ENCODE data around the gene TRIM77.
"Not testable (repeated sequence)": the region's sequence is repeated elsewhere in the genome, so short reads cannot be mapped to it uniquely, and the experiment has no call there.

Gene TRIM77

GRCh38 chr11:89709999-89710398 lies at the start of gene TRIM77:
Gene TRIM77, plus strand, starts transcription at chr11:89710299. Its CDS starts 0 bp downstream, at chr11:89710299.
- DNase-seq = not testable (repeated sequence)

DNA sequence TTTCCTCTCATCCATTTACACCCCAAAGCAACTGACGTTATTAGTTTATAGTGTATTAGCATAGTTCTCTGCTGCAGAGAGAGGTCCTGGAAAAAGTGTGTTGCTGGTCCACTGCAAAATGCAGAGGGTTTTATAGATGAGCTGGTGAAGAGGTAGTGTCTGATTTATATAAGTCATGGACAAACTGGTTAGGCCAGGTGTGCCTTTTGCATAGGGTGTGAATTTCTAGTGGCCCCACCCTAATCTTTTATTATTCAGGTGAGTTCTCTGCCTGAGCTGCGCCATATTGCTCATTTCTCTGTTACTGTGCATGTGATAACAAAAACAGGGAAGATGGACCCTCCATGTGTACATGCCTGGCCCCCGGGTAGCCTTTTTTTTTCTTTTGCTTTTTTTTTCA lies 43.1 kb upstream of the TRIM77 start:
- no peak for DNase-seq

DNA sequence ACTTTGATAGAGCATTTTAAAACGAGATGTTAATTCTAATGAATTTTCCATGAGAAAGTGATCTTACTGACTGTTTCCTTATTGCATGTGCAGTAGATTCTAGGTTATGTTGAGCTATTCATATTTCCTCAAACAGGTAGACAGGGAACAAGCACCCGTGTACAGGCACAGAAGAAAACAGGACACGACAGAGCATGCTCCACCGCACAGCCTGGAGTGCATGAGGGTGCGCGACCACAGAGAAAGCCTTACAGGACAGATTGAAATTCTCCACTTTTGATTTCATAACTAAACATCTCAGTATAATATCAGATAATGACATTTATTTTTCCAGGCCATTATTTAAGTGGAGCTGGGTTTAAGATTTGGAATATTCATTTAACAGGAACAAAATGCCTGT lies 41.9 kb upstream of the TRIM77 start:
- not testable (repeated sequence) for DNase-seq

DNA sequence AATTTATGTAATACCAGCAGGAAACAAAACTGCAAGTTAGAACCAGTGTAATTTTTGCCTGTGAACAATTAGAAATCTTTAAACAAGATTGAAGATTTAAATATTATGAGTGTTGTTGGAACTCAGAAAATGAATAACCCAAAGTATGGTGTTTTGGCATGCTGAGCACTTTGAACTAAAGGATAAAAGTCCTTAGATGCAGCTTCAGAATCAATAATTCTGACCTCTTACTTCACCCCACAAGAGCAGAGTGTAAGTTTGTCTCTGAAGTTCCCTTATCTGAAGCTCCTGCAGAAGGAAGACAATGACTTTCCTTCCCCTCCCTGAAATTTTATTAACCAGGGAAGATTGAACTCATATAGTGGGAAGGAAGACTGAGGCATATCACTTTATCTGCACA lies 40.5 kb upstream of the TRIM77 start:
- not testable (repeated sequence) for DNase-seq

DNA sequence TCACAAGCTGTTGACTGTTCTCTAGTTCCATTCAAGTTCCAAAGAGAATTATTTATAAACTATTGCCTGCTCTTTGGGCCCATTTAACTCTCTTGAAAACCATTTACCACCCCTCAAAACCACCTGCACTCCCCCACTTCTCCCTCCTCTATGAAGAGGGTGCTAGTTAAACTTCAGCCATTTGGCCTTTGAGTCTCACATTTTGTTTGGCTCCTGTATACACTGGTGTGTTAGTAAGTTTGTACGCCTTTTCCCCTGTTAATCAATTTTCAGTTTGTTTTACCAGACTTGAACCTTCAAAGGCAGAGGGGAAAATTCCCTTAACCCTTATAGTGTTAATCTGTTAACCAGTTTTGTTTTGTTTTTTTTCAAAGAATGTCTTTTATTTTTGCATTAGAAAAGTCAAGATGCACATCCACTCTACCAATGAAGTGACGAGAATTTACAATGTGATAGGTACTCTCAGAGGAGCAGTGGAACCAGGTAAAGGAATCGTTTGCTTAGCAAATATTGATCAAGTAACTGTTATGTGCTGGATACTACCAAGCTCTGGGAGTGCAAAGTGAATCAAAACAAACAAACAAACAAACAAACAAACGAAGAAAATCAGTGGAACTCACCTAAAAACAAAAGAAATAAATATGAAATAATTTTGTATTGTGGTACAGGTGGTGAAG lies 40.0 kb upstream of the TRIM77 start:
- DNase-seq = not testable (repeated sequence)

- not testable (repeated sequence) for DNase-seq
Observed at GRCh38 chr11:89672547-89672946, 37.6 kb upstream of the TRIM77 start.

GRCh38 chr11:89673380-89673779 lies 36.7 kb upstream of the TRIM77 start:
- not testable (repeated sequence) for DNase-seq

DNA sequence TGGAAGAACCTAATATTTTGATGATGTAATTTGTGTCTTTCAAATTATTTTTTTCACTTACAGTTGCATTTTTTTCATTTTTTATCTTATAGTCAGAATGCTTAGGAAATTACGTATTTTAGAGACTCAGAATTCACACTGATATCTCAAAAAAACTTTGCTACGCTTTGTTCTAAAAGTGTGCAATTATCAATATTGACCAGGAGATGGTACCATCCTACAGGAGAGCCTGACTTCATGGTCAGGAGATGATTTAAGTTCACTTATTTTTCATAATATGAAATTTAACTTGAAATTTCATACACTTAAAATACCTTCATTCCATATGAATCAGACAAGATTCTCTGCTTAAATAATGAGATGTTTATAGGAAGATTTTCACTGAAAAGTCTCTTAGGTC lies 34.7 kb upstream of the TRIM77 start:
- DNase-seq = not testable (repeated sequence)

DNA sequence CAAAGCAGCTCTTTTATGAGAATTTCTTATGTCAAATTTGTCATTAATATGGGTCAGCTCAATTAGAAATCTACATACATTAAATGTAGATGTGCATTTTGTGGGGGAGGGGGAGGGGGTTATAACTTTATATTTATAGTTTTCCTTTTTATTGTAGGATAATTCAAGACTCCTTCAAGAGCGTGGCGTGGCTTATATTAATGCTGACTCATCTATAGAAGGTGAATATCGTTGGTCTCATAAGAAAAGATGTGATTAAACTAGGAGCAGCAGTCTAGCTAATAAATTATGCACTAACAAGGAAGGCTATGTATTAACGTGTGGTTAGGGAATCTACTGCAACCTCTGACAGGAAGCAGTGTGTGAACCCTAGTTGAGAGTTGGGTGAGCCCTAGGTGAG lies 34.2 kb upstream of the TRIM77 start:
- DNase-seq = not testable (repeated sequence)

GRCh38 chr11:89707080-89707479 lies 3.0 kb upstream of the TRIM77 start:
- DNase-seq = not testable (repeated sequence)

- DNase-seq = not testable (repeated sequence)
Observed at GRCh38 chr11:89724866-89725498, 14.9 kb downstream of the TRIM77 start.

- not testable (repeated sequence) for DNase-seq
Observed at GRCh38 chr11:89730215-89730614, 20.1 kb downstream of the TRIM77 start.

DNA sequence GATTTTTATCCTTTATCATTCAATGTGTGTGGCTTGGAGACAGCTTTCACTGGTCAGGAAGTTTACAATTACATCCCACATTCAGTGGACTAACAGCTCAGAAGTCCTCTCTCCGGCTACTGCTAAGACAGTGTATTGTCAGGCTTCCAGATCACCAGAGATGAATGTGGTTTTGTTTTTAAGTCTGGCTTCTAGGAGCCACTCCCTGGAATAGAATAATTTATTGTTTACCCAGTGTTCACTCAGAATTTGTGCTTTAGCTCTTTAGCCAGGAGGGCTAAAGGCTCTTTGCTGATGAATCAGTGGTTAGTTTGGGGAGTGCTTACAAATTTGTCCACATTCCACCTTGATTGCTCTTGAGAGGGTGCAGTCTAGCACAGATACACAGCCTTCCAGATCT lies 26.5 kb downstream of the TRIM77 start:
- no peak for DNase-seq

DNA sequence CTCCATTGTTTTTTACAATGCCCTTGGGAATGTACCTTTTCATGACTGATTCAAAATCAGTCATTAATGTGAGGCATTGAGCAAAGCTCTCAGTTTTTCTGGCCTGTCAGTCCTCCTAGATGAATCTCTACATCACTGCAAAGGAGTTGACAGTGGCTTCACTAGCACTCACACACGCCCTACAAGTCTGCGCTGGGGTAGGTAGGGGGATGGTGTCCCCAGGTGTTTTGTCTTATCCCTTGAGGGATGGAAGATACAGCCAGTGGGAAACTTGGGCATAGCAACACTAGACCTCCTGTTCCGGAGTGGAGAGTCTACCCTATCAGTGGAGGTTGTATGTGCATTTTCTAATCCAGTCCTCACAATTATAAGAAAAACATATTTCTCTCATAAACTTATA lies 27.0 kb downstream of the TRIM77 start:
- no peak for DNase-seq

- DNase-seq = not testable (repeated sequence)
Observed at GRCh38 chr11:89741406-89741805, 31.3 kb downstream of the TRIM77 start.

DNA sequence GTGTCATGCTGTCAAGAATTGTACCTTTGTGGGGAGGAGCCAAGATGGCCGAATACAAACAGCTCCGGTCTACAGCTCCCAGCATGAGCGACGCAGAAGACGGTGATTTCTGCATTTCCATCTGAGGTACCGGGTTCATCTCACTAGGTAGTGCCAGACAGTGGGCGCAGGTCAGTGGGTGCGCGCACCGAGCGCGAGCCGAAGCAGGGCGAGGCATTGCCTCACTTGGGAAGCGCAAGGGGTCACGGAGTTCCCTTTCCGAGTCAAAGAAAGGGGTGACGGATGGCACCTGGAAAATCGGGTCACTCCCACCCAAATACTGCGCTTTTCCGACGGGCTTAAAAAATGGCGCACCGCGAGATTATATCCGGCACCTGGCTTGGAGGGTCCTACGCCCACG lies 34.1 kb downstream of the TRIM77 start:
- DNase-seq = not testable (repeated sequence)

- DNase-seq = not testable (repeated sequence)
Observed at GRCh38 chr11:89750822-89751221, 40.7 kb downstream of the TRIM77 start.
